Measurements from ENCODE around the gene VGLL4. TPM values are rescaled to one million over a fixed set of nuclear protein-coding genes. Genes with fewer than 3 reads are reported as not detected.

The VGLL4 gene
- total RNA-seq, 1 experiment from 2014 or later = 43.0 TPM

DNA sequence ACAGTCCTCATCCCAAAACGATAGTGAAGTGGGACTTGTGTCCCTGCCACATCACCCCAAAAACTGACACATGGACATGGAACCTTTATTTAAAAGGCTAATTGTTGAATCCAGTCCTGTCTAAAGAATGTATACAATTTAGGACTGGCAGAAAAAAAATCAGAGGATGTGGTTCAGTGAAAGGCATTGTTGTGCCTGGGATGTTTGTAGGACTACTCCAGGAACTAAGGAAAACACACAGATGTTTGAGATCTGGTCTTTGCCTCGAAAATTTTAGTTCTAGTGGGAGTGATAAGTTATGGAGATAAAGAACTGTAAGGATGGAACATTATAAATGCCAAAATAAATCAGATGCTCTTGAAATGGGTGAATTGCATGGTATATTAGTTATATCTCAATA lies 27.2 kb downstream of the VGLL4 start (continued):
- TF ChIP-seq ZNF138 (CRISPR knock-in tag; conservative IDR thresholded peaks at IDR 0.05) = no peak
- no peak for TF ChIP-seq FOXK1 (CRISPR knock-in tag; IDR thresholded peaks at IDR 0.05)
- TF ChIP-seq, protein P1, sequence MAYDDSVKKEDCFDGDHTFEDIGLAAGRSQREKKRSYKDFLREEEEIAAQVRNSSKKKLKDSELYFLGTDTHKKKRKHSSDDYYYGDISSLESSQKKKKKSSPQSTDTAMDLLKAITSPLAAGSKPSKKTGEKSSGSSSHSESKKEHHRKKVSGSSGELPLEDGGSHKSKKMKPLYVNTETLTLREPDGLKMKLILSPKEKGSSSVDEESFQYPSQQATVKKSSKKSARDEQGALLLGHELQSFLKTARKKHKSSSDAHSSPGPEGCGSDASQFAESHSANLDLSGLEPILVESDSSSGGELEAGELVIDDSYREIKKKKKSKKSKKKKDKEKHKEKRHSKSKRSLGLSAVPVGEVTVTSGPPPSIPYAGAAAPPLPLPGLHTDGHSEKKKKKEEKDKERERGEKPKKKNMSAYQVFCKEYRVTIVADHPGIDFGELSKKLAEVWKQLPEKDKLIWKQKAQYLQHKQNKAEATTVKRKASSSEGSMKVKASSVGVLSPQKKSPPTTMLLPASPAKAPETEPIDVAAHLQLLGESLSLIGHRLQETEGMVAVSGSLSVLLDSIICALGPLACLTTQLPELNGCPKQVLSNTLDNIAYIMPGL (CRISPR knock-in tag; IDR thresholded peaks at IDR 0.05) = no peak
- no peak for TF ChIP-seq EMX1 (CRISPR knock-in tag; IDR thresholded peaks at IDR 0.05)
- no peak for TF ChIP-seq TEAD4 (CRISPR knock-in tag; IDR thresholded peaks at IDR 0.05)
- TF ChIP-seq FOXP1 (CRISPR knock-in tag; IDR thresholded peaks at IDR 0.05; ENCODE audit: borderline replicate concordance) = no peak
- TF ChIP-seq, protein P2, sequence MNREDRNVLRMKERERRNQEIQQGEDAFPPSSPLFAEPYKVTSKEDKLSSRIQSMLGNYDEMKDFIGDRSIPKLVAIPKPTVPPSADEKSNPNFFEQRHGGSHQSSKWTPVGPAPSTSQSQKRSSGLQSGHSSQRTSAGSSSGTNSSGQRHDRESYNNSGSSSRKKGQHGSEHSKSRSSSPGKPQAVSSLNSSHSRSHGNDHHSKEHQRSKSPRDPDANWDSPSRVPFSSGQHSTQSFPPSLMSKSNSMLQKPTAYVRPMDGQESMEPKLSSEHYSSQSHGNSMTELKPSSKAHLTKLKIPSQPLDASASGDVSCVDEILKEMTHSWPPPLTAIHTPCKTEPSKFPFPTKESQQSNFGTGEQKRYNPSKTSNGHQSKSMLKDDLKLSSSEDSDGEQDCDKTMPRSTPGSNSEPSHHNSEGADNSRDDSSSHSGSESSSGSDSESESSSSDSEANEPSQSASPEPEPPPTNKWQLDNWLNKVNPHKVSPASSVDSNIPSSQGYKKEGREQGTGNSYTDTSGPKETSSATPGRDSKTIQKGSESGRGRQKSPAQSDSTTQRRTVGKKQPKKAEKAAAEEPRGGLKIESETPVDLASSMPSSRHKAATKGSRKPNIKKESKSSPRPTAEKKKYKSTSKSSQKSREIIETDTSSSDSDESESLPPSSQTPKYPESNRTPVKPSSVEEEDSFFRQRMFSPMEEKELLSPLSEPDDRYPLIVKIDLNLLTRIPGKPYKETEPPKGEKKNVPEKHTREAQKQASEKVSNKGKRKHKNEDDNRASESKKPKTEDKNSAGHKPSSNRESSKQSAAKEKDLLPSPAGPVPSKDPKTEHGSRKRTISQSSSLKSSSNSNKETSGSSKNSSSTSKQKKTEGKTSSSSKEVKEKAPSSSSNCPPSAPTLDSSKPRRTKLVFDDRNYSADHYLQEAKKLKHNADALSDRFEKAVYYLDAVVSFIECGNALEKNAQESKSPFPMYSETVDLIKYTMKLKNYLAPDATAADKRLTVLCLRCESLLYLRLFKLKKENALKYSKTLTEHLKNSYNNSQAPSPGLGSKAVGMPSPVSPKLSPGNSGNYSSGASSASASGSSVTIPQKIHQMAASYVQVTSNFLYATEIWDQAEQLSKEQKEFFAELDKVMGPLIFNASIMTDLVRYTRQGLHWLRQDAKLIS (CRISPR knock-in tag; IDR thresholded peaks at IDR 0.05; ENCODE audit: borderline replicate concordance) = no peak

DNA sequence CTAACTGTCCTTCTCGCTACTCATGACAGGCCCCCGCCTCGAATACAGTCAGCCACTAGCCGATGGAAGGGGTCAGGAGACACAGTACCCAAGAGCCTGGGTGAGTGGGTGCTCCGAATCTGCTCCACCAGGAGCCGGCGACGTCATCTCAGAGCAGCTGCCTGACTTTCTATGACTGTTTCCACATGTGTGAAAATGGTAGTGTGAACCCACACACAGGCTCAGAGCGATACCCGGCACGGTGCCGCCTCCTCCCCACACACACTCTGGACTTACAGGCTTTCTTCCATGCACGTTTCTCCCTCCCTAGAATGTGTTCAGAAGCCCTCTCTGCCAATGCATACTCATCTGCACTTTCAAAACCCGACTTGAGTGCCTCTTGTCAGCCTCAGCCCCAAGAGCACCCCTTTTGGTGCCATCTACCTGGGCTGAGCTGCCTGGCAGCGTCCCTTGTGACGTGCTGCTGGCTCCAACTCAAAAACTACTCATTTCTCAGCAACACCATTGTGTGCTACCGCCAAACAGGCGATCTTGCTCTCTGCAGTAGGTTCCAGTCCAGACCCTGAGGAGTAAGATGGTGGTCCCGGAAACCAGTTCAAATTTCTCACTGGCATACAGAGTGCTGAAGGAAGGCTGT lies 29.7 kb downstream of the VGLL4 start:
- Mint-ChIP-seq H3K4me1 (peaks cover 87% of the 10 kb centered on the region), H3K9me3 (no peaks in the 10 kb centered on the region), H3K36me3 (no peaks in the 10 kb centered on the region), H3K27me3 (ENCODE audit: low read depth) (no peaks in the 10 kb centered on the region), H3K27ac (peak overlapping the region; percentile 90), H3K4me3 (no peak overlapping the region)
- ATAC-seq (no peak), DNase-seq (ENCODE audit: low spot score) (no peak)
- POLR2A ChIA-PET = no interaction called here
- TF ChIP-seq, protein P3, sequence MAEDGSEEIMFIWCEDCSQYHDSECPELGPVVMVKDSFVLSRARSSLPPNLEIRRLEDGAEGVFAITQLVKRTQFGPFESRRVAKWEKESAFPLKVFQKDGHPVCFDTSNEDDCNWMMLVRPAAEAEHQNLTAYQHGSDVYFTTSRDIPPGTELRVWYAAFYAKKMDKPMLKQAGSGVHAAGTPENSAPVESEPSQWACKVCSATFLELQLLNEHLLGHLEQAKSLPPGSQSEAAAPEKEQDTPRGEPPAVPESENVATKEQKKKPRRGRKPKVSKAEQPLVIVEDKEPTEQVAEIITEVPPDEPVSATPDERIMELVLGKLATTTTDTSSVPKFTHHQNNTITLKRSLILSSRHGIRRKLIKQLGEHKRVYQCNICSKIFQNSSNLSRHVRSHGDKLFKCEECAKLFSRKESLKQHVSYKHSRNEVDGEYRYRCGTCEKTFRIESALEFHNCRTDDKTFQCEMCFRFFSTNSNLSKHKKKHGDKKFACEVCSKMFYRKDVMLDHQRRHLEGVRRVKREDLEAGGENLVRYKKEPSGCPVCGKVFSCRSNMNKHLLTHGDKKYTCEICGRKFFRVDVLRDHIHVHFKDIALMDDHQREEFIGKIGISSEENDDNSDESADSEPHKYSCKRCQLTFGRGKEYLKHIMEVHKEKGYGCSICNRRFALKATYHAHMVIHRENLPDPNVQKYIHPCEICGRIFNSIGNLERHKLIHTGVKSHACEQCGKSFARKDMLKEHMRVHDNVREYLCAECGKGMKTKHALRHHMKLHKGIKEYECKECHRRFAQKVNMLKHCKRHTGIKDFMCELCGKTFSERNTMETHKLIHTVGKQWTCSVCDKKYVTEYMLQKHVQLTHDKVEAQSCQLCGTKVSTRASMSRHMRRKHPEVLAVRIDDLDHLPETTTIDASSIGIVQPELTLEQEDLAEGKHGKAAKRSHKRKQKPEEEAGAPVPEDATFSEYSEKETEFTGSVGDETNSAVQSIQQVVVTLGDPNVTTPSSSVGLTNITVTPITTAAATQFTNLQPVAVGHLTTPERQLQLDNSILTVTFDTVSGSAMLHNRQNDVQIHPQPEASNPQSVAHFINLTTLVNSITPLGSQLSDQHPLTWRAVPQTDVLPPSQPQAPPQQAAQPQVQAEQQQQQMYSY (CRISPR knock-in tag; IDR thresholded peaks at IDR 0.05) = no peak
- TF ChIP-seq SP1 (CRISPR knock-in tag; conservative IDR thresholded peaks at IDR 0.05) = no peak
- CTCF ChIA-PET = interaction anchor here (1.3 kb wide), 1 partner anchor 235 kb away, joined by 4 read pairs; no protein-coding TSS in a partner anchor

DNA sequence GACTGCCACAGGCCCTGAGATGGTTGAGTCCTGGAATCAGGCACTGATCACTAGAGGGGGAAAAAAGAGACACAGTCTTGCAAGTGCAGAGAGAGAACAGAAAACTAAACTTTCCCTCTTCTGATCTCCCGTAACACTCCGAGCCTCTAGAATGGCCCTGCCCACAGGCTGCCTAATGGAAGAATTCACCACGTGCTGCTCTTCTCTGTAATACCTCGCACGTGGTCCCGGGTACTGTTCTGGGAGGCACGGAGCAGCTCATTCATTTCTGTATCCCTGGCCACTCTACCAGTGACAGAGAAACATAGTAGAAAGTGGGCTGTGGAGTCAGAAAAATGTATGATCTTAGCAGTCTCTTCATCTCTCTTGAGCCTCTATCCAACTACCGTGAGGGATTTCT lies 30.4 kb downstream of the VGLL4 start:
- Mint-ChIP-seq H3K36me3 (no peaks in the 10 kb centered on the region), H3K9me3 (no peaks in the 10 kb centered on the region), H3K27me3 (ENCODE audit: low read depth) (no peaks in the 10 kb centered on the region), H3K27ac (peak overlapping the region; percentile 73), H3K4me1 (peaks cover 85% of the 10 kb centered on the region), H3K4me3 (no peak overlapping the region)
- ChIA-PET POLR2A (no interaction called here), CTCF (interaction anchor here (1.6 kb wide), 1 partner anchor 12 kb away, joined by 4 read pairs; no protein-coding TSS in a partner anchor)
- DNase-seq (ENCODE audit: low spot score) = no peak
- no peak for ATAC-seq
- TF ChIP-seq NFE2L1 (CRISPR knock-in tag; IDR thresholded peaks at IDR 0.05) = no peak

Measured in WTC11 (cell line).